ENCODE results near the gene RB1.
"Not testable (repeated sequence)": the region's sequence is repeated elsewhere in the genome, so short reads cannot be mapped to it uniquely, and the experiment has no call there.

RB1 gene

GRCh38 chr13:48414501-48414900 is 111.0 kb downstream of the RB1 start:
- Histone ChIP-seq H3K9ac (ENCODE audit: low read depth, low read length) (no peak overlapping the region), H3K27me3 (ENCODE audit: insufficient read depth, low read length, poor library complexity) (no peaks in the 10 kb centered on the region), H2AFZ (ENCODE audit: low read depth, low read length) (no peak overlapping the region), H3K79me2 (ENCODE audit: insufficient read depth, low read length) (peaks cover 51% of the 10 kb centered on the region), H3K4me2 (ENCODE audit: insufficient read depth, low read length) (no peak overlapping the region), H3K27ac (ENCODE audit: low read length) (no peak overlapping the region), H3K4me3 (ENCODE audit: low read depth in 1 of 2, low read length in 2 of 2) (no peak overlapping the region), H3K9me3 (ENCODE audit: insufficient read depth, low read length, severe bottlenecking) (peaks cover 3% of the 10 kb centered on the region), H3K36me3 (ENCODE audit: insufficient read depth, low read length) (peaks cover 28% of the 10 kb centered on the region), H4K20me1 (ENCODE audit: insufficient read depth, low read length) (no peaks in the 10 kb centered on the region), H3K4me1 (ENCODE audit: insufficient read depth, low read length) (peaks cover 24% of the 10 kb centered on the region)
- no peak for ATAC-seq (ENCODE audit: insufficient read depth, low read depth)
- TF ChIP-seq EZH2 (IDR thresholded peaks at IDR 0.05; ENCODE audit: borderline replicate concordance, low read depth, low read length, severe bottlenecking) (no peak), CTCF (IDR thresholded peaks at IDR 0.05; ENCODE audit: borderline replicate concordance, extremely low read depth, low read length, poor library complexity, severe bottlenecking) (no peak)
- no peak for DNase-seq

GRCh38 chr13:48415516-48415915 is 112.0 kb downstream of the RB1 start:
- H3K9me3 ChIP-seq (ENCODE audit: insufficient read depth, low read length, severe bottlenecking) = peaks cover 6% of the 10 kb centered on the region
- H2AFZ ChIP-seq (ENCODE audit: low read depth, low read length) = no peak overlapping the region
- ATAC-seq (ENCODE audit: insufficient read depth, low read depth) (no peak), DNase-seq (no peak)
- H4K20me1 ChIP-seq (ENCODE audit: insufficient read depth, low read length) = no peaks in the 10 kb centered on the region
- H3K9ac ChIP-seq (ENCODE audit: low read depth, low read length) = no peak overlapping the region
- no peak overlapping the region for H3K27ac ChIP-seq (ENCODE audit: low read length)
- H3K4me2 ChIP-seq (ENCODE audit: insufficient read depth, low read length) = no peak overlapping the region
- no peaks in the 10 kb centered on the region for H3K27me3 ChIP-seq (ENCODE audit: insufficient read depth, low read length, poor library complexity)
- TF ChIP-seq CTCF (IDR thresholded peaks at IDR 0.05; ENCODE audit: borderline replicate concordance, extremely low read depth, low read length, poor library complexity, severe bottlenecking) (no peak), EZH2 (IDR thresholded peaks at IDR 0.05; ENCODE audit: borderline replicate concordance, low read depth, low read length, severe bottlenecking) (no peak)
- no peak overlapping the region for H3K4me3 ChIP-seq (ENCODE audit: low read depth in 1 of 2, low read length in 2 of 2)
- peaks cover 41% of the 10 kb centered on the region for H3K79me2 ChIP-seq (ENCODE audit: insufficient read depth, low read length)
- H3K36me3 ChIP-seq (ENCODE audit: insufficient read depth, low read length) = peaks cover 21% of the 10 kb centered on the region
- peaks cover 14% of the 10 kb centered on the region for H3K4me1 ChIP-seq (ENCODE audit: insufficient read depth, low read length)

GRCh38 chr13:48422003-48422402 is 118.5 kb downstream of the RB1 start:
- not testable (repeated sequence) for H3K27ac ChIP-seq (ENCODE audit: low read length); H3K79me2 ChIP-seq (ENCODE audit: insufficient read depth, low read length); H3K4me1 ChIP-seq (ENCODE audit: insufficient read depth, low read length); ATAC-seq (ENCODE audit: insufficient read depth, low read depth); H3K27me3 ChIP-seq (ENCODE audit: insufficient read depth, low read length, poor library complexity); H3K4me2 ChIP-seq (ENCODE audit: insufficient read depth, low read length); H4K20me1 ChIP-seq (ENCODE audit: insufficient read depth, low read length); H2AFZ ChIP-seq (ENCODE audit: low read depth, low read length); H3K9ac ChIP-seq (ENCODE audit: low read depth, low read length); H3K9me3 ChIP-seq (ENCODE audit: insufficient read depth, low read length, severe bottlenecking); DNase-seq; H3K4me3 ChIP-seq (ENCODE audit: low read depth in 1 of 2, low read length in 2 of 2)
- H3K36me3 ChIP-seq (ENCODE audit: insufficient read depth, low read length) = peaks cover 17% of the 10 kb centered on the region

GRCh38 chr13:48424212-48424611 is 120.7 kb downstream of the RB1 start:
- Histone ChIP-seq H3K27ac (ENCODE audit: low read length) (no peak overlapping the region), H3K4me3 (ENCODE audit: low read depth in 1 of 2, low read length in 2 of 2) (no peak overlapping the region), H3K4me2 (ENCODE audit: insufficient read depth, low read length) (no peak overlapping the region), H3K79me2 (ENCODE audit: insufficient read depth, low read length) (no peaks in the 10 kb centered on the region), H3K36me3 (ENCODE audit: insufficient read depth, low read length) (peaks cover 16% of the 10 kb centered on the region; the same call in 1 of the 2 replicates), H3K9ac (ENCODE audit: low read depth, low read length) (no peak overlapping the region), H3K4me1 (ENCODE audit: insufficient read depth, low read length) (no peaks in the 10 kb centered on the region; the same call in 1 of the 2 replicates), H2AFZ (ENCODE audit: low read depth, low read length) (no peak overlapping the region), H3K9me3 (ENCODE audit: insufficient read depth, low read length, severe bottlenecking) (peaks cover 3% of the 10 kb centered on the region), H4K20me1 (ENCODE audit: insufficient read depth, low read length) (no peaks in the 10 kb centered on the region), H3K27me3 (ENCODE audit: insufficient read depth, low read length, poor library complexity) (no peaks in the 10 kb centered on the region)
- ATAC-seq (ENCODE audit: insufficient read depth, low read depth) = no peak
- TF ChIP-seq EZH2 (IDR thresholded peaks at IDR 0.05; ENCODE audit: borderline replicate concordance, low read depth, low read length, severe bottlenecking) (no peak), CTCF (IDR thresholded peaks at IDR 0.05; ENCODE audit: borderline replicate concordance, extremely low read depth, low read length, poor library complexity, severe bottlenecking) (no peak)
- no peak for DNase-seq
